GM21390 (cell line): Measurements from ENCODE around the gene TIE1.

Experiments
- ATAC-seq: cut with Tn5 transposase; IDR thresholded peaks from one replicate; pipeline ENCODE4 v1.9.1; 2021; ENCODE audit not compliant: unreplicated experiment

Gene TIE1

GRCh38 chr1:43311521-43311920, 10.7 kb downstream of the TIE1 start:
- no peak for ATAC-seq

GRCh38 chr1:43312212-43312623, 11.4 kb downstream of the TIE1 start:
- ATAC-seq = no peak

GRCh38 chr1:43312663-43313515, 12.1 kb downstream of the TIE1 start:
- no peak for ATAC-seq

- no peak for ATAC-seq
Measured at GRCh38 chr1:43313771-43314170, 13.0 kb downstream of the TIE1 start.

GRCh38 chr1:43314233-43314632, 13.5 kb downstream of the TIE1 start:
- ATAC-seq = no peak

GRCh38 chr1:43315481-43315880, 14.7 kb downstream of the TIE1 start:
- no peak for ATAC-seq

GRCh38 chr1:43315963-43316737, 15.4 kb downstream of the TIE1 start:
- no peak for ATAC-seq

- no peak for ATAC-seq
Measured at GRCh38 chr1:43316738-43317520, 16.1 kb downstream of the TIE1 start.

GRCh38 chr1:43317817-43318471, 17.2 kb downstream of the TIE1 start:
- no peak for ATAC-seq

- no peak for ATAC-seq
Measured at GRCh38 chr1:43318831-43319230, 18.0 kb downstream of the TIE1 start.

GRCh38 chr1:43319288-43319687, 18.5 kb downstream of the TIE1 start:
- ATAC-seq = no peak

GRCh38 chr1:43319766-43320165, 19.0 kb downstream of the TIE1 start:
- no peak for ATAC-seq

- ATAC-seq = no peak
Measured at GRCh38 chr1:43321331-43321891, 20.6 kb downstream of the TIE1 start.

- no peak for ATAC-seq
Measured at GRCh38 chr1:43322506-43322905, 21.7 kb downstream of the TIE1 start.

- no peak for ATAC-seq
Measured at GRCh38 chr1:43324810-43325209, 24.0 kb downstream of the TIE1 start.

GRCh38 chr1:43325381-43325780, 24.6 kb downstream of the TIE1 start:
- no peak for ATAC-seq

- no peak for ATAC-seq
Measured at GRCh38 chr1:43327549-43328292, 26.9 kb downstream of the TIE1 start.

- ATAC-seq = no peak
Measured at GRCh38 chr1:43329995-43330751, 29.4 kb downstream of the TIE1 start.

- ATAC-seq = no peak
Measured at GRCh38 chr1:43331688-43332087, 30.9 kb downstream of the TIE1 start.
